GM18867 (cell line): Measurements from ENCODE around the gene DPH5.
"Not testable (repeated sequence)": the region's sequence is repeated elsewhere in the genome, so short reads cannot be mapped to it uniquely, and the experiment has no call there.

ENCODE experiments used
- ATAC-seq: cut with Tn5 transposase; IDR thresholded peaks from one replicate; pipeline ENCODE4 v1.9.1; 2021; ENCODE audit warnings: mild to moderate bottlenecking, moderate library complexity; ENCODE audit not compliant: unreplicated experiment

The DPH5 gene

GRCh38 chr1:100989306-100990077, 36.1 kb downstream of the DPH5 start:
- ATAC-seq, result no peak

- no peak for ATAC-seq
These were observed 37.5 kb downstream of the DPH5 start for GRCh38 chr1:100988121-100988520.

GRCh38 chr1:100982793-100983192, 42.8 kb downstream of the DPH5 start:
- no peak for ATAC-seq

- ATAC-seq, result no peak
These were observed 46.0 kb downstream of the DPH5 start for GRCh38 chr1:100979631-100980030.

GRCh38 chr1:100976936-100977335, 48.6 kb downstream of the DPH5 start:
- ATAC-seq, result no peak

- ATAC-seq, result no peak
These were observed 53.4 kb downstream of the DPH5 start for GRCh38 chr1:100972185-100972584.

- no peak for ATAC-seq
These were observed 54.6 kb downstream of the DPH5 start for GRCh38 chr1:100971021-100971420.

- no peak for ATAC-seq
These were observed 56.3 kb downstream of the DPH5 start for GRCh38 chr1:100969327-100969726.

GRCh38 chr1:100968621-100969020, 57.0 kb downstream of the DPH5 start:
- ATAC-seq, result no peak

GRCh38 chr1:100960098-100960497, 65.5 kb downstream of the DPH5 start:
- ATAC-seq, result no peak

- ATAC-seq, result no peak
These were observed 66.0 kb downstream of the DPH5 start for GRCh38 chr1:100959502-100960060.

- ATAC-seq, result no peak
These were observed 70.3 kb downstream of the DPH5 start for GRCh38 chr1:100955322-100955721.

- no peak for ATAC-seq
These were observed 71.4 kb downstream of the DPH5 start for GRCh38 chr1:100953960-100954730.

- not testable (repeated sequence) for ATAC-seq
These were observed 72.6 kb downstream of the DPH5 start for GRCh38 chr1:100952970-100953369.

GRCh38 chr1:100952104-100952745, 73.4 kb downstream of the DPH5 start:
- ATAC-seq, result no peak

- no peak for ATAC-seq
These were observed 74.8 kb downstream of the DPH5 start for GRCh38 chr1:100950781-100951180.

GRCh38 chr1:100950337-100950736, 75.2 kb downstream of the DPH5 start:
- no peak for ATAC-seq

- ATAC-seq, result peak; percentile 84
These were observed 75.9 kb downstream of the DPH5 start for GRCh38 chr1:100949515-100950158.

GRCh38 chr1:100948721-100949405, 76.7 kb downstream of the DPH5 start:
- not testable (repeated sequence) for ATAC-seq

- ATAC-seq, result not testable (repeated sequence)
These were observed 77.8 kb downstream of the DPH5 start for GRCh38 chr1:100947816-100948215.
